ENCODE measurements around the gene PPP5C.

GRCh38 chr19:46393456-46394401, 46.8 kb downstream of the PPP5C start:
- TF ChIP-seq CTCF (IDR thresholded peaks at IDR 0.05) (no peak), POLR2A (IDR thresholded peaks at IDR 0.05) (no peak)
